H1 (cell line): ENCODE results near the gene NMRK2. TPM values are rescaled to one million over a fixed set of nuclear protein-coding genes. Genes with fewer than 3 reads are reported as not detected.
A peak's percentile ranks its signal among the peaks of the same experiment; 100 is the strongest.

Source experiments
- ASH2L ChIP-seq: fragments of 200-600, 300-600 bp; sonication (generic); IDR thresholded peaks from one replicate; pipeline ENCODE4 v1.7.1; 2017; ENCODE audit warnings: low read length
- CHD1 ChIP-seq: IDR thresholded peaks from 2 replicates; pipeline ENCODE4 v1.6.1; 2012; ENCODE audit warnings: low read depth, low read length, improper control_type of control experiment
- JUND ChIP-seq: IDR thresholded peaks from 2 replicates; pipeline ENCODE4 v1.6.1; 2011; ENCODE audit warnings: mild to moderate bottlenecking, improper control_type of control experiment, low read length
- RAD21 ChIP-seq, 2 experiments: IDR thresholded peaks in 1 of 2; conservative IDR thresholded peaks in 1 of 2; 2 replicates each; pipeline ENCODE4 v1.6.1; 2011; ENCODE audit warnings: low read depth in 2 of 2, low read length in 2 of 2, improper control_type of control experiment in 1 of 2, inconsistent platforms in 1 of 2, mild to moderate bottlenecking in 1 of 2, moderate library complexity in 1 of 2
- SIN3A ChIP-seq, 2 experiments: IDR thresholded peaks in 1 of 2; conservative IDR thresholded peaks in 1 of 2; 2 replicates each; pipeline ENCODE4 v1.6.1; 2011 to 2012; ENCODE audit warnings: low read length in 2 of 2, improper control_type of control experiment in 1 of 2, low read depth in 1 of 2, mild to moderate bottlenecking in 1 of 2
- SRF ChIP-seq: IDR thresholded peaks from 2 replicates; pipeline ENCODE4 v1.6.1; 2011; ENCODE audit warnings: mild to moderate bottlenecking, low read depth, low read length, moderate library complexity
- YY1 ChIP-seq: IDR thresholded peaks from 2 replicates; pipeline ENCODE4 v1.6.1; 2011; ENCODE audit warnings: low read depth, mild to moderate bottlenecking, low read length
- polyA plus RNA-seq, 7 experiments: library from polyadenylated mRNA; depleted of rRNA in 3 of 7; stranded (reverse) in 5 of 7; unstranded in 2 of 7; fragments of >200 nt in 5 of 7; fragments of 200-250 nt in 2 of 7; gene quantifications; 1 replicate in 5 of 7; 2 replicates in 1 of 7; 4 replicates in 1 of 7; pipeline versions ENCODE4 v1.2.1 to v1.2.3, GENCODE V29; 2011 to 2013; ENCODE audit warnings: missing spikeins in 2 of 7, mixed read lengths in 2 of 7
- total RNA-seq: library from RNA; stranded (reverse); fragmentation: NEBNext Ultra II Directional; extraction: Animal tissue kit (Norgen Biotek cat#: 25700); gene quantifications from 2 replicates; pipeline ENCODE4 v1.2.1, GENCODE V29; 2021
- TF ChIP-seq, protein P1 (sequence below): IDR thresholded peaks from 2 replicates; pipeline ENCODE4 v1.6.1; 2011; ENCODE audit warnings: low read length, improper control_type of control experiment

NMRK2 gene
- total and polyA plus RNA-seq, 2 of the 8 experiments (the other 6 are each of a cell fraction or from before 2014, with no cell fraction given): 87.4 to 206 TPM

DNA sequence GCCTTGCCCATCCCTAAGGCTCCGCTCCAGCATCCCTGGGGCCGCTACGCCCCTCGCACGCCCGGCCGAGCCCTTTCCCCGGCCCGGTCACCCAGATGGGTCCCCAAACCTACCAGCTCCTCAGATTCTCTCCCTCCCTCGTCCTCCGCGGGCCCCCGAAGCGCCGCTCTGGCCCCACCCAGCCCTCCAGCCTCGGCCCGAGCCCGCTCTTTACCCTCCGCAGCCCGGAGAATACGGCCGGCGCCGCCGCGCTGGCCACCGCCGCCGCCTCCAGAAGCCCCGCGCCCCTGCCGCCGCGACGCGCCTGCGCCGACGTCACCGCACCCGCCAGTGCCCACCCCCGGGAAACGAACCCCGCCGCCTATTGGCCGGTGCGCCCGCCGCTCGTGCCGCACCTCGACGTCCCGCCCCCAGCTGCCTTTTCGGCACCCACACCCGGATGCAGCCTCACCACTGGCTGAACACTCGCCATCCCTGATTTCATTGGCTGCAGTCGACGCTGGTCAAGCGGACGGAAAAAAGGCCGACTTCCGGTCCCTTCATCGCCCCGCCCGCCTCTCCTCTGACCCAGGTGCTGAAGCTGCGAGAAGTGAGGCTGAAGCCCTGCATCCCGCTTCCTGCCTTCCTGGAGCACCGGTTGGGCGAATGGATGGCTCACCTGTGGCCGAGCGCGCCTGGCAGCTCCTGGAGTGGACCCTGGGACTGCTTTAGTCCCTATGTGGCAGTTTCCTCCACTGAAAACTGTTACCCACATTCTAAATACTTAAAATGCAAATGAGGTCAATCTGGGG, 38.1 kb downstream of the NMRK2 start, which contains the start of gene DAPK3 (continued):
- TF ChIP-seq ASH2L (no peak), SIN3A (conservative IDR thresholded peaks at IDR 0.05 in 1 of 2, IDR thresholded peaks at IDR 0.05 in 1 of 2; ENCODE audit: low read depth in 1 of 2, low read length in 2 of 2) (peak; percentile 75 to 88; a peak in 2 of 4 replicates), YY1 (no peak), JUND (0 out of 2 replicates have a peak, but pooled peaks have one; percentile 4), SRF (0 out of 2 replicates have a peak, but pooled peaks have one; percentile 37), CHD1 (no peak), RAD21 (IDR thresholded peaks at IDR 0.05 in 1 of 2, conservative IDR thresholded peaks at IDR 0.05 in 1 of 2; ENCODE audit: low read depth in 2 of 2, low read length in 2 of 2) (no peak)
- TF ChIP-seq, protein P1, sequence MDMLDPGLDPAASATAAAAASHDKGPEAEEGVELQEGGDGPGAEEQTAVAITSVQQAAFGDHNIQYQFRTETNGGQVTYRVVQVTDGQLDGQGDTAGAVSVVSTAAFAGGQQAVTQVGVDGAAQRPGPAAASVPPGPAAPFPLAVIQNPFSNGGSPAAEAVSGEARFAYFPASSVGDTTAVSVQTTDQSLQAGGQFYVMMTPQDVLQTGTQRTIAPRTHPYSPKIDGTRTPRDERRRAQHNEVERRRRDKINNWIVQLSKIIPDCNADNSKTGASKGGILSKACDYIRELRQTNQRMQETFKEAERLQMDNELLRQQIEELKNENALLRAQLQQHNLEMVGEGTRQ: 0 out of 2 replicates have a peak, but pooled peaks have one; percentile 25
